ENCODE results near the gene BID.

- TF ChIP-seq CTCF (conservative IDR thresholded peaks at IDR 0.05) (no peak), EZH2 (IDR thresholded peaks at IDR 0.05; ENCODE audit: low read depth) (no peak)
Measured at GRCh38 chr22:17780116-17780740, 6.0 kb upstream of the BID start.

Measured in PC-9 (cell line).